T47D (cell line): ENCODE measurements around the gene ARIH2.

Experiments
- DNase-seq, 2 experiments: peaks; one replicate each; pipeline versions ENCODE4 v3.0.0 to v3.0.0-alpha.2; 2011 to 2012; ENCODE audit warnings: low read depth in 1 of 2, low spot score in 1 of 2
- JUND ChIP-seq: IDR thresholded peaks from 2 replicates; pipeline ENCODE4 v1.6.1; 2012; ENCODE audit warnings: low read depth
- in situ Hi-C: cut with HindIII; loops from 2 replicates; pipeline ENCODE4 v1.10.0; 2016; ENCODE audit warnings: low sequenced_read_pairs, low pct_unique_long_range_greater_than_20kb

ARIH2 gene

GRCh38 chr3:48989126-48989795 is 70.6 kb downstream of the ARIH2 start:
- no peak for TF ChIP-seq JUND
- no peak for DNase-seq
- in situ Hi-C loops: no loop called here

GRCh38 chr3:48989796-48990635 is 71.4 kb downstream of the ARIH2 start, which contains the start of gene P4HTM:
P4HTM (plus strand) TSS chr3:48990241; CDS start chr3:48990257, 16 bp downstream.
- peak; percentile 26 to 80 for DNase-seq
- in situ Hi-C loops: no loop called here
- TF ChIP-seq JUND: peak; percentile 63; the same call in 1 of the 2 replicates

GRCh38 chr3:48990636-48991469 is 72.2 kb downstream of the ARIH2 start:
- no peak for TF ChIP-seq JUND
- no peak for DNase-seq
- in situ Hi-C loops: no loop called here

- in situ Hi-C loops: no loop called here
- no peak for TF ChIP-seq JUND
- no peak for DNase-seq
These were observed 73.4 kb downstream of the ARIH2 start for GRCh38 chr3:48991851-48992545.

GRCh38 chr3:48993834-48994233 is 75.2 kb downstream of the ARIH2 start:
- TF ChIP-seq JUND: no peak
- DNase-seq: no peak
- in situ Hi-C loops: no loop called here

GRCh38 chr3:48996640-48997039 is 78.0 kb downstream of the ARIH2 start:
- in situ Hi-C loops: no loop called here
- no peak for TF ChIP-seq JUND

GRCh38 chr3:48997102-48997635 is 78.5 kb downstream of the ARIH2 start:
- no peak for TF ChIP-seq JUND
- in situ Hi-C loops: no loop called here
- DNase-seq: no peak

More at GRCh38 chr3:48996640-48997039, 78.0 kb downstream of the ARIH2 start:
- no peak for DNase-seq

- DNase-seq: no peak
- TF ChIP-seq JUND: no peak
- in situ Hi-C loops: no loop called here
These were observed 79.3 kb downstream of the ARIH2 start for GRCh38 chr3:48997714-48998637.

GRCh38 chr3:48999085-48999858 is 80.6 kb downstream of the ARIH2 start:
- in situ Hi-C loops: no loop called here
- TF ChIP-seq JUND: no peak

GRCh38 chr3:49001155-49001554 is 82.5 kb downstream of the ARIH2 start:
- no peak for TF ChIP-seq JUND
- DNase-seq: no peak
- in situ Hi-C loops: no loop called here

More at GRCh38 chr3:48999085-48999858, 80.6 kb downstream of the ARIH2 start:
- DNase-seq: no peak
